Karpas-422 (cell line): ENCODE results near the gene SEC14L3. TPM values are rescaled to one million over a fixed set of nuclear protein-coding genes. Genes with fewer than 3 reads are reported as not detected.

Experiments
- DNase-seq: peaks from one replicate; pipeline ENCODE4 v3.0.0-alpha.2; 2015
- H2AFZ ChIP-seq: fragments of 200-600 bp; sonication (generic); 2 replicates; pipeline ENCODE4 v1.6.1; 2014; ENCODE audit warnings: antibody characterized with exemption, low read length, mixed read lengths
- H3K27ac ChIP-seq: fragments of 200-600 bp; sonication (generic); 2 replicates; pipeline ENCODE4 v1.5.1; 2014; ENCODE audit warnings: mild to moderate bottlenecking, low read length, moderate library complexity
- H3K27me3 ChIP-seq: fragments of 200-600 bp; sonication (generic); 2 replicates; pipeline ENCODE4 v1.6.1; 2014; ENCODE audit warnings: low read length, mixed read lengths
- H3K36me3 ChIP-seq: fragments of 200-600 bp; sonication (generic); 2 replicates; pipeline ENCODE4 v1.6.1; 2014; ENCODE audit warnings: low read length, mixed read lengths; ENCODE audit not compliant: insufficient read depth
- H3K4me1 ChIP-seq: fragments of 200-600 bp; sonication (generic); 2 replicates; pipeline ENCODE4 v1.6.1; 2014; ENCODE audit warnings: mild to moderate bottlenecking, low read length, mixed read lengths
- H3K4me2 ChIP-seq: fragments of 200-600 bp; sonication (generic); 2 replicates; pipeline ENCODE4 v1.6.1; 2014; ENCODE audit warnings: low read length, low read depth, mild to moderate bottlenecking; ENCODE audit not compliant: poor library complexity, severe bottlenecking
- H3K4me3 ChIP-seq: fragments of 200-600 bp; sonication (generic); 2 replicates; pipeline ENCODE4 v1.5.1; 2014; ENCODE audit warnings: mild to moderate bottlenecking, antibody characterized with exemption, low read length, mixed read lengths
- H3K79me2 ChIP-seq: fragments of 200-600 bp; sonication (generic); 2 replicates; pipeline ENCODE4 v1.6.1; 2014; ENCODE audit warnings: mild to moderate bottlenecking, low read length, mixed read lengths
- H3K9ac ChIP-seq: fragments of 200-600 bp; sonication (generic); 2 replicates; pipeline ENCODE4 v1.6.0; 2014; ENCODE audit warnings: low read length
- H3K9me2 ChIP-seq: fragments of 200-600 bp; sonication (generic), shearing (Covaris generic); replicated peaks from 2 replicates; pipeline ENCODE4 v1.6.0; 2014; ENCODE audit warnings: mild to moderate bottlenecking, low read length, moderate library complexity; ENCODE audit not compliant: insufficient read depth
- H3K9me3 ChIP-seq: fragments of 300-700, 200-600 bp; sonication (generic); 2 replicates; pipeline ENCODE4 v1.6.1; 2014; ENCODE audit warnings: low read length, mixed read lengths
- H4K20me1 ChIP-seq: fragments of 200-600 bp; sonication (generic); 2 replicates; pipeline ENCODE4 v1.6.1; 2014; ENCODE audit warnings: mild to moderate bottlenecking, antibody characterized with exemption, low read length, low read depth; ENCODE audit not compliant: insufficient read depth
- total RNA-seq: library from RNA; depleted of rRNA; stranded (reverse); fragments of >200 nt; shearing (Covaris generic); gene quantifications from 2 replicates; pipeline ENCODE4 v1.2.3, GENCODE V29; 2014; ENCODE audit warnings: low replicate concordance; rRNA removed

Gene SEC14L3
- not detected in 2 replicates for total RNA-seq

GRCh38 chr22:30471616-30472318 is at the start of gene SEC14L3:
Gene SEC14L3 (minus strand): TSS chr22:30472017. CDS start chr22:30471958, 59 bp downstream.
- Histone ChIP-seq H3K36me3 (no peaks in the 10 kb centered on the region), H3K27ac (no peak within 1 kb of the TSS), H3K9me2 (no peaks in the 10 kb centered on the region), H3K79me2 (no peaks in the 10 kb centered on the region), H3K4me3 (no peak within 1 kb of the TSS), H3K4me1 (no peaks in the 10 kb centered on the region), H3K27me3 (no peaks in the 10 kb centered on the region), H3K9ac (no peak within 1 kb of the TSS), H4K20me1 (no peaks in the 10 kb centered on the region), H3K4me2 (no peak within 1 kb of the TSS), H2AFZ (no peak within 1 kb of the TSS), H3K9me3 (no peaks in the 10 kb centered on the region)
- DNase-seq: no peak

GRCh38 chr22:30519842-30520425 is 48.1 kb upstream of the SEC14L3 start:
- H3K9ac ChIP-seq: no peak overlapping the region
- no peak for DNase-seq

GRCh38 chr22:30516731-30517130 is 44.9 kb upstream of the SEC14L3 start:
- no peaks in the 10 kb centered on the region for H3K36me3 ChIP-seq
- H3K9me3 ChIP-seq: no peaks in the 10 kb centered on the region
- no peaks in the 10 kb centered on the region for H3K4me1 ChIP-seq
- no peak for DNase-seq
- no peak overlapping the region for H2AFZ ChIP-seq
- no peaks in the 10 kb centered on the region for H3K9me2 ChIP-seq
- no peaks in the 10 kb centered on the region for H3K27me3 ChIP-seq
- H3K9ac ChIP-seq: no peak overlapping the region
- no peak overlapping the region for H3K4me2 ChIP-seq
- H3K4me3 ChIP-seq: no peak overlapping the region
- no peak overlapping the region for H3K27ac ChIP-seq
- H3K79me2 ChIP-seq: no peaks in the 10 kb centered on the region
- no peaks in the 10 kb centered on the region for H4K20me1 ChIP-seq

More at GRCh38 chr22:30519842-30520425, 48.1 kb upstream of the SEC14L3 start:
- no peak overlapping the region for H2AFZ ChIP-seq
- H3K9me3 ChIP-seq: no peaks in the 10 kb centered on the region
- no peaks in the 10 kb centered on the region for H3K27me3 ChIP-seq
- no peaks in the 10 kb centered on the region for H3K4me1 ChIP-seq
- no peaks in the 10 kb centered on the region for H4K20me1 ChIP-seq
- no peak overlapping the region for H3K4me3 ChIP-seq
- no peak overlapping the region for H3K27ac ChIP-seq
- H3K9me2 ChIP-seq: no peaks in the 10 kb centered on the region
- no peak overlapping the region for H3K4me2 ChIP-seq
- no peaks in the 10 kb centered on the region for H3K36me3 ChIP-seq
- H3K79me2 ChIP-seq: no peaks in the 10 kb centered on the region

GRCh38 chr22:30516273-30516672 is 44.5 kb upstream of the SEC14L3 start:
- H3K79me2 ChIP-seq: no peaks in the 10 kb centered on the region
- H4K20me1 ChIP-seq: no peaks in the 10 kb centered on the region
- H3K27me3 ChIP-seq: no peaks in the 10 kb centered on the region
- H3K27ac ChIP-seq: no peak overlapping the region
- H3K4me2 ChIP-seq: no peak overlapping the region
- no peaks in the 10 kb centered on the region for H3K9me2 ChIP-seq
- H3K4me3 ChIP-seq: no peak overlapping the region
- H3K4me1 ChIP-seq: no peaks in the 10 kb centered on the region
- H3K9me3 ChIP-seq: no peaks in the 10 kb centered on the region
- H2AFZ ChIP-seq: no peak overlapping the region
- DNase-seq: no peak
- no peak overlapping the region for H3K9ac ChIP-seq
- no peaks in the 10 kb centered on the region for H3K36me3 ChIP-seq

- no peaks in the 10 kb centered on the region for H4K20me1 ChIP-seq
- H3K4me1 ChIP-seq: no peaks in the 10 kb centered on the region
- H3K9me2 ChIP-seq: no peaks in the 10 kb centered on the region
- no peak overlapping the region for H3K4me2 ChIP-seq
- no peak overlapping the region for H3K4me3 ChIP-seq
- no peak overlapping the region for H2AFZ ChIP-seq
- H3K9ac ChIP-seq: no peak overlapping the region
- no peaks in the 10 kb centered on the region for H3K36me3 ChIP-seq
- H3K79me2 ChIP-seq: no peaks in the 10 kb centered on the region
- no peaks in the 10 kb centered on the region for H3K9me3 ChIP-seq
- H3K27me3 ChIP-seq: no peaks in the 10 kb centered on the region
- no peak overlapping the region for H3K27ac ChIP-seq
- no peak for DNase-seq
Measured at GRCh38 chr22:30514252-30514651, 42.4 kb upstream of the SEC14L3 start.

- H3K79me2 ChIP-seq: no peaks in the 10 kb centered on the region
- DNase-seq: no peak
- no peak overlapping the region for H3K27ac ChIP-seq
- H3K9ac ChIP-seq: no peak overlapping the region
- no peaks in the 10 kb centered on the region for H3K9me2 ChIP-seq
- no peaks in the 10 kb centered on the region for H3K36me3 ChIP-seq
- H3K4me2 ChIP-seq: no peak overlapping the region
- H3K27me3 ChIP-seq: no peaks in the 10 kb centered on the region
- no peak overlapping the region for H2AFZ ChIP-seq
- no peak overlapping the region for H3K4me3 ChIP-seq
- no peaks in the 10 kb centered on the region for H3K9me3 ChIP-seq
- H4K20me1 ChIP-seq: no peaks in the 10 kb centered on the region
- no peaks in the 10 kb centered on the region for H3K4me1 ChIP-seq
Measured at GRCh38 chr22:30513462-30513861, 41.6 kb upstream of the SEC14L3 start.

GRCh38 chr22:30511911-30512310 is 40.1 kb upstream of the SEC14L3 start:
- H4K20me1 ChIP-seq: no peaks in the 10 kb centered on the region
- no peaks in the 10 kb centered on the region for H3K27me3 ChIP-seq
- no peaks in the 10 kb centered on the region for H3K9me3 ChIP-seq
- no peaks in the 10 kb centered on the region for H3K9me2 ChIP-seq
- DNase-seq: no peak
- no peak overlapping the region for H3K27ac ChIP-seq
- no peak overlapping the region for H2AFZ ChIP-seq
- no peak overlapping the region for H3K4me2 ChIP-seq
- no peaks in the 10 kb centered on the region for H3K79me2 ChIP-seq
- H3K36me3 ChIP-seq: no peaks in the 10 kb centered on the region
- no peak overlapping the region for H3K4me3 ChIP-seq
- H3K4me1 ChIP-seq: no peaks in the 10 kb centered on the region
- H3K9ac ChIP-seq: no peak overlapping the region

- DNase-seq: no peak
- Histone ChIP-seq H4K20me1 (no peaks in the 10 kb centered on the region), H3K4me3 (no peak overlapping the region), H3K9ac (no peak overlapping the region), H3K4me2 (no peak overlapping the region), H2AFZ (no peak overlapping the region), H3K4me1 (no peaks in the 10 kb centered on the region), H3K27ac (no peak overlapping the region), H3K36me3 (no peaks in the 10 kb centered on the region), H3K9me2 (no peaks in the 10 kb centered on the region), H3K9me3 (no peaks in the 10 kb centered on the region), H3K79me2 (no peaks in the 10 kb centered on the region), H3K27me3 (no peaks in the 10 kb centered on the region)
Measured at GRCh38 chr22:30511109-30511508, 39.3 kb upstream of the SEC14L3 start.
